ENCODE data around the gene AIP.

Gene AIP

GRCh38 chr11:67534070-67534679 is 51.3 kb downstream of the AIP start:
- ChIA-PET CTCF (no interaction called here), POLR2A (no interaction called here)
- TF ChIP-seq CTCF (IDR thresholded peaks at IDR 0.05; ENCODE audit: control extremely low read depth, extremely low read depth, low read depth, missing control alignments): no peak
- no peak for DNase-seq (ENCODE audit: extremely low spot score)

- POLR2A ChIA-PET: no interaction called here
- DNase-seq (ENCODE audit: extremely low spot score): no peak
- no peak for TF ChIP-seq CTCF (IDR thresholded peaks at IDR 0.05; ENCODE audit: control extremely low read depth, extremely low read depth, low read depth, missing control alignments)
- CTCF ChIA-PET: no interaction called here
Observed at GRCh38 chr11:67535561-67535960, 52.7 kb downstream of the AIP start.

GRCh38 chr11:67538306-67538705 is 55.5 kb downstream of the AIP start:
- ChIA-PET CTCF (no interaction called here), POLR2A (interaction anchor here (0.6 kb wide), 1 partner anchor 26 kb away, joined by 4 read pairs; no protein-coding TSS in a partner anchor)
- DNase-seq (ENCODE audit: extremely low spot score): no peak
- TF ChIP-seq CTCF (IDR thresholded peaks at IDR 0.05; ENCODE audit: control extremely low read depth, extremely low read depth, low read depth, missing control alignments): no peak

- no peak for TF ChIP-seq CTCF (IDR thresholded peaks at IDR 0.05; ENCODE audit: control extremely low read depth, extremely low read depth, low read depth, missing control alignments)
- DNase-seq (ENCODE audit: extremely low spot score): no peak
- ChIA-PET CTCF (no interaction called here), POLR2A (interaction anchor here (0.6 kb wide), 1 partner anchor 26 kb away, joined by 4 read pairs; no protein-coding TSS in a partner anchor)
Observed at GRCh38 chr11:67538823-67539505, 56.1 kb downstream of the AIP start.

GRCh38 chr11:67539550-67539949 is 56.7 kb downstream of the AIP start:
- no peak for DNase-seq (ENCODE audit: extremely low spot score)
- POLR2A ChIA-PET: no interaction called here
- CTCF ChIA-PET: no interaction called here
- TF ChIP-seq CTCF (IDR thresholded peaks at IDR 0.05; ENCODE audit: control extremely low read depth, extremely low read depth, low read depth, missing control alignments): no peak

Data from GM10248 (cell line).